ENCODE data around the gene ALK.
A peak's percentile ranks its signal among the peaks of the same experiment; 100 is the strongest.

ALK gene

DNA sequence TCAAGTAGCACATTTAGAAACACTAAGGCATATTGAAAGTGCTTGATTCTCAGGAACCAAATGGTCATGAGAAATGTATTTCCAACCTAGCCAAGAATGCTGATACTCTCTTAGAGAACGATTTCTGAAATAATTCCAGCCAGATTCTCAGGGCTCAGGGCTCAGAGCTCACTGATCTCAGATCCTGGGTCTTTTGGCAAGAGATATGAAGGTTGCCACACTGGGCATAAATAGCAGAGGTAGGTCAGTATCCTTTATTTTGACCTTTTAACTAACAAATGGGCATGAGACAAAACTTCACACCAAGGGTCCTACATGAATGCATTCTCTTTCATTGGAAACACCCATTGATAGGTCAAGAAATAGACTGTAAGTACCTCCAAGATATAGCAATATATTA is 364.1 kb downstream of the ALK start:
- no peaks in the 10 kb centered on the region for H3K9me3 ChIP-seq
- no peak for TF ChIP-seq Cebpa-rat (IDR thresholded peaks at IDR 0.05)
- no peaks in the 10 kb centered on the region for H3K36me3 ChIP-seq

DNA sequence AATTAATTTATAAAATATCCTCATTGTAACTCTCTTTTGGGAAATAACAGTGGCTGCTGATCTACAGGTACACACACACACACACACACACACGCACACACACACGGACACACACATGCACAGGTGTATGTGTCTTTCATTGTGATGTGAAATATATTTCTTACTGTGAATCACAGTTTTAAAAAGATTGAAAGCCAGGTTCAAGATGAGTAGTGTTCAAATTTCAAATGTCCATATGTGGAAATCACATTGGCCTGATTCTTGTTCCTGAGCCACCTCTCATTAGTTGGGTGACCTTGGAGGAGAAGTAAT is 372.4 kb downstream of the ALK start:
- H3K27me3 ChIP-seq: no peaks in the 10 kb centered on the region
- no peak for TF ChIP-seq Cebpa-rat (IDR thresholded peaks at IDR 0.05)
- H4K20me1 ChIP-seq: no peaks in the 10 kb centered on the region
- H3K27ac ChIP-seq: no peak overlapping the region
- H3K36me3 ChIP-seq: no peaks in the 10 kb centered on the region
- H3K9me3 ChIP-seq: no peaks in the 10 kb centered on the region
- H3K4me1 ChIP-seq: peaks cover 14% of the 10 kb centered on the region; the same call in 1 of the 2 replicates
- no peak overlapping the region for H3K4me3 ChIP-seq
- H3K9ac ChIP-seq: no peak overlapping the region
- H3K4me2 ChIP-seq: no peak overlapping the region

More for the DNA sequence above, 364.1 kb downstream of the ALK start:
- no peak overlapping the region for H3K4me2 ChIP-seq
- no peak overlapping the region for H3K27ac ChIP-seq
- H3K4me3 ChIP-seq: no peak overlapping the region
- no peaks in the 10 kb centered on the region for H3K27me3 ChIP-seq
- H4K20me1 ChIP-seq: no peaks in the 10 kb centered on the region
- H3K4me1 ChIP-seq: no peaks in the 10 kb centered on the region
- no peak overlapping the region for H3K9ac ChIP-seq

- no peak overlapping the region for H3K4me2 ChIP-seq
- H3K27ac ChIP-seq: no peak overlapping the region
- no peak overlapping the region for H3K9ac ChIP-seq
- H3K36me3 ChIP-seq: no peaks in the 10 kb centered on the region
- H3K4me3 ChIP-seq: no peak overlapping the region
- H4K20me1 ChIP-seq: no peaks in the 10 kb centered on the region
- no peaks in the 10 kb centered on the region for H3K27me3 ChIP-seq
- peaks cover 14% of the 10 kb centered on the region; the same call in 1 of the 2 replicates for H3K4me1 ChIP-seq
- H3K9me3 ChIP-seq: no peaks in the 10 kb centered on the region
- TF ChIP-seq Cebpa-rat (IDR thresholded peaks at IDR 0.05): no peak
Observed at GRCh38 chr2:29544917-29545316, 376.5 kb downstream of the ALK start.

GRCh38 chr2:29544031-29544430 is 377.4 kb downstream of the ALK start:
- no peak overlapping the region for H3K4me2 ChIP-seq
- no peaks in the 10 kb centered on the region for H3K36me3 ChIP-seq
- H3K4me3 ChIP-seq: no peak overlapping the region
- H4K20me1 ChIP-seq: no peaks in the 10 kb centered on the region
- peaks cover 14% of the 10 kb centered on the region; the same call in 1 of the 2 replicates for H3K4me1 ChIP-seq
- no peaks in the 10 kb centered on the region for H3K27me3 ChIP-seq
- no peak for TF ChIP-seq Cebpa-rat (IDR thresholded peaks at IDR 0.05)
- no peak overlapping the region for H3K27ac ChIP-seq
- no peaks in the 10 kb centered on the region for H3K9me3 ChIP-seq
- no peak overlapping the region for H3K9ac ChIP-seq

GRCh38 chr2:29535188-29535587 is 386.2 kb downstream of the ALK start:
- Histone ChIP-seq H3K27me3 (no peaks in the 10 kb centered on the region), H3K4me2 (no peak overlapping the region), H3K9me3 (no peaks in the 10 kb centered on the region), H3K36me3 (no peaks in the 10 kb centered on the region), H3K4me1 (no peaks in the 10 kb centered on the region), H4K20me1 (no peaks in the 10 kb centered on the region), H3K27ac (no peak overlapping the region), H3K9ac (no peak overlapping the region), H3K4me3 (no peak overlapping the region)
- TF ChIP-seq Cebpa-rat (IDR thresholded peaks at IDR 0.05): no peak

DNA sequence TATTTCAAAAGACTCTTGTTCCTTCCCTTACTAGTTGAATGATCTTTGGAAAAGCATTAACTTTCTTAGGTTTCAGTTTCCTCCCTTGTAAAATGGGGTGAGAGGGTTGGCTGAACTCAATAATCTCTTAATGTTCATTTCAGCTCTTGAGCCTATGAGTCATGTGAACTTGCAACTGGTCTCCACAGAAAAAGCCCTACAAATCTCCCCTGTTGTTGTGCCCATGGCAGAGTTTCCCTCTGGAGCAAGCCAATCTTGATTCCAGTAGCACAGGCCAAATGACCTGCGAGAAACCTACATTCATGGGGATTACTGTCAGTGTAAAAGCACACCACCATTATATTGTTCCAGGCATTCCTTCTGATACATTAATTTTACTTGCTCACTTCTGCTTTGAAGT is 388.9 kb downstream of the ALK start:
- Histone ChIP-seq H3K27me3 (no peaks in the 10 kb centered on the region), H4K20me1 (no peaks in the 10 kb centered on the region), H3K36me3 (no peaks in the 10 kb centered on the region), H3K4me2 (no peak overlapping the region), H3K4me1 (peaks cover 17% of the 10 kb centered on the region), H3K9me3 (no peaks in the 10 kb centered on the region), H3K9ac (no peak overlapping the region), H3K4me3 (no peak overlapping the region), H3K27ac (no peak overlapping the region)
- TF ChIP-seq Cebpa-rat (IDR thresholded peaks at IDR 0.05): no peak

DNA sequence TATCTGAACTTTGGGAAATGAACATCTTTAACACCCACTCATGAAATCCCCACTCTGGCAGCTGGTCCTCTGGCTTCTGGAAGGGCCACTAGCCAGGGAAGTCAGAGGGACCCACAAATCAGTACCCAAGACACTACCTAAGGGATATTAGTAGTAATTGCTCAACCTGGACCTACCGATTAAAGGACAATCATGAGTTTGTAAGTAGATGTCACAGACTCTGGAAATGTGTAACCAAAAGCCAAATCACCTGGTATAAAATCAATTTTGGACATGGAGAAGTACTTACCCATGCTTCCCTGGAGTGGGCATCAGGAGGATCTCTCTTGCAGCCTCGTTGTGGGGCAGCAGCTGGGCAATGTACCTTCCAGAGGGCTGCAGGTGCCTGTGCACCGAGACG is 389.8 kb downstream of the ALK start:
- no peak overlapping the region for H3K27ac ChIP-seq
- peaks cover 17% of the 10 kb centered on the region for H3K4me1 ChIP-seq
- H3K4me3 ChIP-seq: no peak overlapping the region
- H3K9me3 ChIP-seq: no peaks in the 10 kb centered on the region
- no peak overlapping the region for H3K4me2 ChIP-seq
- TF ChIP-seq Cebpa-rat (IDR thresholded peaks at IDR 0.05): no peak
- H3K36me3 ChIP-seq: no peaks in the 10 kb centered on the region
- H4K20me1 ChIP-seq: no peaks in the 10 kb centered on the region
- no peak overlapping the region for H3K9ac ChIP-seq
- no peaks in the 10 kb centered on the region for H3K27me3 ChIP-seq

DNA sequence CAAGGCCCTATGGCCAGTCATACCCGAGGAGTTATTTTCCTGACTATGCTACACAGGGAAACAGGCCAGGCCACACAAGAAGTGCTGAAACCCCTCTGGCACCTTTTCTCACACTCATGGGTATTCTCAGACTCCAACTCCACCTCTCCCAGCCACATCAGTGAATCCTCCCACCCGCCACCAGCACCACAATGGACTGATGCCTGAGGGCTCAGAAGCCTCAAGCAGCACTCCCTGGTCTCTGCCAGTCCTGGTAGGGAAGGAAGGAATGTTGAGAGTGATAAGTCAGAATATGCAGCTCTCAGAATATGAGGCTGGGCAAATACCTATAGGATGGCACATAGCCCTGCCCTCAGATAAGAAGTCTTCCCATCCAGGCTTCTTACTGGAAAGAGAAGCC is 391.1 kb downstream of the ALK start:
- H3K27ac ChIP-seq: no peak overlapping the region
- no peak overlapping the region for H3K4me2 ChIP-seq
- no peak overlapping the region for H3K9ac ChIP-seq
- peaks cover 17% of the 10 kb centered on the region for H3K4me1 ChIP-seq
- H3K4me3 ChIP-seq: no peak overlapping the region
- no peaks in the 10 kb centered on the region for H3K27me3 ChIP-seq
- no peaks in the 10 kb centered on the region for H3K9me3 ChIP-seq
- TF ChIP-seq Cebpa-rat (IDR thresholded peaks at IDR 0.05): no peak
- no peaks in the 10 kb centered on the region for H4K20me1 ChIP-seq
- no peaks in the 10 kb centered on the region for H3K36me3 ChIP-seq

DNA sequence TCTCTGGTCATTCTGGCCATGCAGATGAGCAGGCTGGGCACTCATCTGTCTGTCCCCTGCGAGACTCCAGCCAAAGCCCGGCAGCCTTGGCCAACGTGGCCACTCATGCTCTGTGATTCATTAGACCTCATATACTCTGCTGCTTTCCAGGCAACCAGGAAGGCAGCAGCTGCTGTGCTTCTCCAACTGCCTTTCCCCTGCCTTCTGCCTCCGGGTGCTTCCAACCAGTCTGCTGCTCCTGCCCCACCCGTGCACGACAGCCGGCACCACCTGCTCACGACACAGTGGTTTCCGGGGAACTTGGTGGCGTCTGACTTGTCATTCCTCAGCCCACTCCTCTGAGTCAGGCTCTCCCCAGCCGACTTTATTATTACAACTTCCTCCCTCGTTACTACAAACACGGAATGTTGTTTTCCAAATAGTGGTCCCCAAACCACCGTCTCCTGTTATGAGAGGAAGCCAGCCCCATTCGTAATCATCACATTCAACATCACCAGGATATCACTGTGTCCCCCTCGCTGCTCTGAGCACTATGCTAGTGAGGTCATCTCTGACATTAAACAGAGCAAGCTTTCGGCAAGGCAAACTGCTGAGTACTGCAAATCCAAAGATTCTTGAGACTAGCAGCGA is 392.4 kb downstream of the ALK start:
- Histone ChIP-seq H3K4me3 (no peak overlapping the region), H3K4me2 (0 out of 2 replicates have a peak overlapping the region, but pooled peaks have one; percentile 24), H4K20me1 (no peaks in the 10 kb centered on the region), H3K27ac (no peak overlapping the region), H3K36me3 (no peaks in the 10 kb centered on the region), H3K9ac (no peak overlapping the region), H3K4me1 (peaks cover 17% of the 10 kb centered on the region), H3K27me3 (no peaks in the 10 kb centered on the region), H3K9me3 (no peaks in the 10 kb centered on the region)
- no peak for TF ChIP-seq Cebpa-rat (IDR thresholded peaks at IDR 0.05)

DNA sequence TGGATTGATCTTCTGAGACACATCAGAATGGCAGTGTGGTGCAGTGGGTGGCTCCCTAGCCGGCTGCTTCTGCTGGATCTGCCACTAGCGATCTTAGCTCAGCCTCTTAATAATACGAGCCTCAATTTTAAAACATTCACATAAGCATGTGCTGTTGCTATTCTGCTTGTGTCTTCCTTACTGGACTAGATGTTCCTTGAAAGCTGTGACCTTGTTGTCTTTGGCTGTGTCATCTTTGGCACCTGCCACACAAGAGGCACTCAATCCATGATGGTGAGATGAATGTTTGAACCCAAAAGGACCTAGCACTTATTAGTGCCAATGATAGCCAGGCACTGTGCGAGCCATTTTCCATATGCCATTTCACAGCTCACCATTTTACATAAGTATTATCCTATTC is 393.0 kb downstream of the ALK start:
- Histone ChIP-seq H3K27ac (no peak overlapping the region), H3K4me1 (peaks cover 17% of the 10 kb centered on the region), H4K20me1 (no peaks in the 10 kb centered on the region), H3K9me3 (no peaks in the 10 kb centered on the region), H3K27me3 (no peaks in the 10 kb centered on the region), H3K9ac (no peak overlapping the region), H3K4me3 (no peak overlapping the region), H3K4me2 (0 out of 2 replicates have a peak overlapping the region, but pooled peaks have one; percentile 24), H3K36me3 (no peaks in the 10 kb centered on the region)
- TF ChIP-seq Cebpa-rat (IDR thresholded peaks at IDR 0.05): no peak

- TF ChIP-seq Cebpa-rat (IDR thresholded peaks at IDR 0.05): no peak
- Histone ChIP-seq H3K9me3 (no peaks in the 10 kb centered on the region), H3K27me3 (no peaks in the 10 kb centered on the region)
Observed at GRCh38 chr2:29527947-29528346, 393.4 kb downstream of the ALK start.

More at GRCh38 chr2:29527947-29528346, 393.4 kb downstream of the ALK start:
- Histone ChIP-seq H3K4me3 (no peak overlapping the region), H3K36me3 (no peaks in the 10 kb centered on the region), H3K4me2 (no peak overlapping the region; the same call in 1 of the 2 replicates), H4K20me1 (no peaks in the 10 kb centered on the region), H3K4me1 (peaks cover 17% of the 10 kb centered on the region), H3K27ac (no peak overlapping the region), H3K9ac (no peak overlapping the region)

Measured in BLaER1 (cell line).